GM03348 (cell line): Measurements from ENCODE around the gene DHX9.
"Not testable (repeated sequence)": the region's sequence is repeated elsewhere in the genome, so short reads cannot be mapped to it uniquely, and the experiment has no call there.

ENCODE experiments used
- DNase-seq: peaks from one replicate; pipeline ENCODE4 v3.0.0; 2012; ENCODE audit warnings: low spot score

Gene DHX9

GRCh38 chr1:182889997-182890396, 50.9 kb downstream of the DHX9 start:
- no peak for DNase-seq

GRCh38 chr1:182890927-182891610, 51.9 kb downstream of the DHX9 start:
- DNase-seq, result no peak

- no peak for DNase-seq
Observed at GRCh38 chr1:182897696-182898095, 58.5 kb downstream of the DHX9 start.

GRCh38 chr1:182901946-182902345, 62.8 kb downstream of the DHX9 start:
- not testable (repeated sequence) for DNase-seq

GRCh38 chr1:182905321-182905720, 66.2 kb downstream of the DHX9 start:
- no peak for DNase-seq

- DNase-seq, result no peak
Observed at GRCh38 chr1:182909578-182909977, 70.4 kb downstream of the DHX9 start.

- DNase-seq, result no peak
Observed at GRCh38 chr1:182910143-182910542, 71.0 kb downstream of the DHX9 start.

DNA sequence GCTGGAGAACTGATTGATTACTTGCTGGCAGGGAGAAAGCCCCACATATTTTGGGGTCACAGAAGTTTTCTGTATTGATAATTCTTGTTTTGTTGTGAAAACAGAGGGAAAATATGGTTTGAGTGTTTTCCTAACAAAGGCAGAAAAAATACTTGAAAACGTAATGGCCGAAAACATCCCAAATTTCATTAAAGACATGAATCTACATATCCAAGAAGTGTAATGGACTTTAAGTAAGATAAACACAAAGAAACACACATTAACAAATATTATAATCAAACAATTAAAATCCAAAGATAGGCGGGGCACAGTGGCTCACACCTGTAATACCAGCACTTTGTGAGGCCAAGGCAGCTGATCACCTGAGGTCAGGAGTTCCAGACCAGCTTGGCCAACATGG, 74.3 kb downstream of the DHX9 start:
- no peak for DNase-seq

- no peak for DNase-seq
Observed at GRCh38 chr1:182917378-182917777, 78.2 kb downstream of the DHX9 start.

GRCh38 chr1:182925661-182926060, 86.5 kb downstream of the DHX9 start:
- no peak for DNase-seq

GRCh38 chr1:182927693-182928433, 88.7 kb downstream of the DHX9 start:
- no peak for DNase-seq

DNA sequence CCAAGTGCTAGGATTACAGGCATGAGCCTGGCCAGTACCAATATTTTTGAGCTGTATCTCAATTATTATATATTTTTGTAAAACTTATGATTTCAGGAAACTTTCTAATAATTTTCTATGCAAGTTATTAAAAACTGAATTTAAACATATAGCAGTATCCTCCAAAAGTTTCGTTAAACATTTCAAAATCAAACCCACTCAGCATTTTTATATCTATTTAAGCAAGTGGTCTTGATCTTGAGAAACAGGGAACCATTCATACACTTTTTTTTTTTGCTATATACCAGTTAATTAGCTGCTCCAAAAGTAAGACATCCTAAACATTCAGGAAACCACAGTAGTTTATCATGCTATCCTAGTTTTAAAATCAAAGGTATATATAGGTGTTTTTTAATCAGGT, 91.8 kb downstream of the DHX9 start:
- no peak for DNase-seq

DNA sequence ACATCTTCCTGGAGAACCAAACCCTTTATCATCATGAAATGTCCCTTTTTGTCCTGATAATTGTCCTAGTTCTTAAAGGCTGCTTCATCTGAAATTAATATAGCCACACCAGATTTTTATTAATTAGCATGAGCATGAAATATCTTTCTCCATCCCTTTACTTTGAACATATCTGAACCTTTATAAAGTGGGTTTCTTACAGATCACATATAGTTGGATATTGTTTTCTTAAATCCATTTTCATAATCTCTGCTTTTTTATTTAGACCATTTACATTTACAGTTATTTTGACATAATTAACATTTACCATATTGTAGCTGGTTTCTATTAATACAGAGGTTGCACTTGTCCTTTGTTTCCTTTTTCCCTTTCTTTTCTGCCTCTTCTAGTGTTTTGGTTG, 96.6 kb downstream of the DHX9 start:
- no peak for DNase-seq
